OCI-LY3 (cell line): Measurements from ENCODE around the gene KLHL25.
"Not testable (repeated sequence)": the region's sequence is repeated elsewhere in the genome, so short reads cannot be mapped to it uniquely, and the experiment has no call there.

ENCODE experiments used
- EZH2phosphoT487 ChIP-seq: fragments of 200-600 bp; shearing (Covaris generic); IDR thresholded peaks from 2 replicates; pipeline ENCODE4 v1.6.1; 2018; ENCODE audit warnings: antibody characterized with exemption, mixed run types, low read depth
- TF ChIP-seq, protein P1 (sequence below): fragments of 200-600, 300-600 bp; sonication (generic); IDR thresholded peaks from 2 replicates; pipeline ENCODE4 v1.5.1; 2014; ENCODE audit warnings: antibody characterized with exemption, low read length, low read depth

DNA sequence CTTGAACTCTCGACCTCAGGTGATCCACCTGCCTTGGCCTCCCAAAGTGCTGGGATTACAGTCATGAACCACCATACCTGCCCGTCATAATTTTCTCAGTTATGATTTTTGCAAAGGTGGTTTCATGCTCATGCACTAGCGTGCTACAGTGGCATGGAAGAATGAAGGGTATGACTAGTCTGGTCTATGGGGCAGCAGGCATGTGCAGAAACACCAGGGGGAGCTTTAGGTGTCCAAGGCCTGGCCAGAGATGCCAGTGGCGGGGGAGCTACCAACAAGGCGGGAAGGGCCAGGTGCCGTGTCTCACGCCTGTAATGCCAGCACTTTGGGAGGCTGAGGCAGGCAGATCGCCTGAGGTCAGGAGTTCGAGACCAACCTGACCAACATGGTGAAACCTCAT lies 7.9 kb upstream of the KLHL25 start:
- TF ChIP-seq, protein P1, sequence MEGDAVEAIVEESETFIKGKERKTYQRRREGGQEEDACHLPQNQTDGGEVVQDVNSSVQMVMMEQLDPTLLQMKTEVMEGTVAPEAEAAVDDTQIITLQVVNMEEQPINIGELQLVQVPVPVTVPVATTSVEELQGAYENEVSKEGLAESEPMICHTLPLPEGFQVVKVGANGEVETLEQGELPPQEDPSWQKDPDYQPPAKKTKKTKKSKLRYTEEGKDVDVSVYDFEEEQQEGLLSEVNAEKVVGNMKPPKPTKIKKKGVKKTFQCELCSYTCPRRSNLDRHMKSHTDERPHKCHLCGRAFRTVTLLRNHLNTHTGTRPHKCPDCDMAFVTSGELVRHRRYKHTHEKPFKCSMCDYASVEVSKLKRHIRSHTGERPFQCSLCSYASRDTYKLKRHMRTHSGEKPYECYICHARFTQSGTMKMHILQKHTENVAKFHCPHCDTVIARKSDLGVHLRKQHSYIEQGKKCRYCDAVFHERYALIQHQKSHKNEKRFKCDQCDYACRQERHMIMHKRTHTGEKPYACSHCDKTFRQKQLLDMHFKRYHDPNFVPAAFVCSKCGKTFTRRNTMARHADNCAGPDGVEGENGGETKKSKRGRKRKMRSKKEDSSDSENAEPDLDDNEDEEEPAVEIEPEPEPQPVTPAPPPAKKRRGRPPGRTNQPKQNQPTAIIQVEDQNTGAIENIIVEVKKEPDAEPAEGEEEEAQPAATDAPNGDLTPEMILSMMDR = peak; percentile 23; the same call in 1 of the 2 replicates
- TF ChIP-seq EZH2phosphoT487 = not testable (repeated sequence)
